Endodermal cell (in vitro differentiated cells): ENCODE results near the gene PRSS33. TPM values are rescaled to one million over a fixed set of nuclear protein-coding genes. Genes with fewer than 3 reads are reported as not detected.

Source experiments
- DNase-seq: peaks from one replicate; pipeline ENCODE4 v3.0.0-alpha.2; 2017
- H3K27ac ChIP-seq: 2 replicates; pipeline ENCODE4 v1.5.1; 2013; ENCODE audit warnings: mild to moderate bottlenecking, low read depth, low read length, moderate library complexity
- H3K27me3 ChIP-seq: 2 replicates; pipeline ENCODE4 v1.6.1; 2013; ENCODE audit warnings: mild to moderate bottlenecking, low read length, moderate library complexity; ENCODE audit not compliant: insufficient read depth, control insufficient read depth, poor library complexity, severe bottlenecking
- H3K36me3 ChIP-seq: 2 replicates; pipeline ENCODE4 v1.7.0; 2013; ENCODE audit warnings: mild to moderate bottlenecking, low read length, moderate library complexity; ENCODE audit not compliant: control insufficient read depth, insufficient read depth
- H3K4me1 ChIP-seq: one replicate; pipeline ENCODE4 v1.7.0; 2013; ENCODE audit warnings: low read length; ENCODE audit not compliant: control insufficient read depth, insufficient read depth
- H3K4me3 ChIP-seq: 2 replicates; pipeline ENCODE4 v1.5.1; 2013; ENCODE audit warnings: mild to moderate bottlenecking, low read length, moderate library complexity
- H3K9ac ChIP-seq: 2 replicates; pipeline ENCODE4 v1.6.1; 2013; ENCODE audit warnings: mild to moderate bottlenecking, low read length, moderate library complexity; ENCODE audit not compliant: poor library complexity, severe bottlenecking; ENCODE audit errors: extremely low read depth
- H3K9me3 ChIP-seq: 2 replicates; pipeline ENCODE4 v1.6.1; 2013; ENCODE audit warnings: mild to moderate bottlenecking, low read length, moderate library complexity; ENCODE audit not compliant: control insufficient read depth
- H3K27ac Mint-ChIP-seq: 2 replicates; pipeline ENCODE4 v1.8.0; 2020; ENCODE audit warnings: mixed read lengths
- H3K27me3 Mint-ChIP-seq: 2 replicates; pipeline ENCODE4 v1.8.0; 2021; ENCODE audit warnings: mild to moderate bottlenecking, mixed read lengths; ENCODE audit not compliant: insufficient read depth
- H3K36me3 Mint-ChIP-seq: 2 replicates; pipeline ENCODE4 v1.8.0; 2020; ENCODE audit warnings: low read depth, mixed read lengths
- H3K4me1 Mint-ChIP-seq: 2 replicates; pipeline ENCODE4 v1.8.0; 2020; ENCODE audit warnings: mixed read lengths
- H3K4me3 Mint-ChIP-seq: 2 replicates; pipeline ENCODE4 v1.8.0; 2020; ENCODE audit warnings: mild to moderate bottlenecking, moderate library complexity, mixed read lengths
- H3K9me3 Mint-ChIP-seq: 2 replicates; pipeline ENCODE4 v1.8.0; 2020; ENCODE audit warnings: mild to moderate bottlenecking, mixed read lengths
- WGBS, 2 experiments: methylation state at CpG; one replicate each; pipeline versions ENCODE4 v1.1.5 to v1.1.7; 2013; ENCODE audit warnings: missing lambda C conversion rate in 2 of 2, mixed read lengths in 1 of 2; ENCODE audit not compliant: insufficient coverage in 1 of 2, insufficient read length in 1 of 2; 5-methylcytosine and 5-hydroxymethylcytosine counted together
- total RNA-seq, 2 donors: library from RNA; stranded (reverse); fragmentation: NEBNext Ultra II Directional in 1 of 2; extraction: Animal tissue kit (Norgen Biotek cat#: 25700) in 1 of 2; gene quantifications; 2 replicates in 1 of 2; 3 replicates in 1 of 2; pipeline ENCODE4 v1.2.1, GENCODE V29; 2021
- TF ChIP-seq, protein P1 (sequence below): fragments of 200-600 bp; sonication (generic); conservative IDR thresholded peaks from 2 replicates; pipeline ENCODE4 v1.5.0; 2021; ENCODE audit warnings: antibody characterized with exemption, mild to moderate bottlenecking

Gene PRSS33
- total RNA-seq, 2 donors from 2014 or later = 0.35 TPM; not detected in 1

DNA sequence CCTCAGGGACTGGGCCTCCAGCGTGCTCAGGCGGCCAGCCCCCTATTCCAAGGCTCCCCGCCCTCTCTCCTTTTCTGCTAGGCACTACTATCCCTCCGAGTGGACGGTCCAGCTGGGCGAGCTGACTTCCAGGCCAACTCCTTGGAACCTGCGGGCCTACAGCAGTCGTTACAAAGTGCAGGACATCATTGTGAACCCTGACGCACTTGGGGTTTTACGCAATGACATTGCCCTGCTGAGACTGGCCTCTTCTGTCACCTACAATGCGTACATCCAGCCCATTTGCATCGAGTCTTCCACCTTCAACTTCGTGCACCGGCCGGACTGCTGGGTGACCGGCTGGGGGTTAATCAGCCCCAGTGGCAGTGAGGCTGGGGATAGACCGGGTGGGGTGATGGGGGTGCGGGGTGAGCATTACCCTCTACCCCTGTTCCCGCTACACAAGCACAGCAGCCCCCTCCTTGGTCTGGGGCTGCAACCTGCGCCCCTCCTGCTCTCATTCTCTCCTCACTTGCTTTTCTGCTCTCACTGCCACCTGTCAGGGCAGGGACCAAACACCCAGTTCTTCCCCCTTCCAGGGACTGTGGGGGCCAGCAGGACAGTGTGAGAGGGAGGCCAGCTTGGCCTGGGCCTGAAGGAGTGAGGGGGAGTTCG is 12.0 kb upstream of the PRSS33 start:
- peaks cover 17% of the 10 kb centered on the region for H3K9me3 ChIP-seq
- WGBS, 2 experiments = 92 to 96% methylated on average over 14 to 21 of the region's 21 CpGs
- TF ChIP-seq, protein P1, sequence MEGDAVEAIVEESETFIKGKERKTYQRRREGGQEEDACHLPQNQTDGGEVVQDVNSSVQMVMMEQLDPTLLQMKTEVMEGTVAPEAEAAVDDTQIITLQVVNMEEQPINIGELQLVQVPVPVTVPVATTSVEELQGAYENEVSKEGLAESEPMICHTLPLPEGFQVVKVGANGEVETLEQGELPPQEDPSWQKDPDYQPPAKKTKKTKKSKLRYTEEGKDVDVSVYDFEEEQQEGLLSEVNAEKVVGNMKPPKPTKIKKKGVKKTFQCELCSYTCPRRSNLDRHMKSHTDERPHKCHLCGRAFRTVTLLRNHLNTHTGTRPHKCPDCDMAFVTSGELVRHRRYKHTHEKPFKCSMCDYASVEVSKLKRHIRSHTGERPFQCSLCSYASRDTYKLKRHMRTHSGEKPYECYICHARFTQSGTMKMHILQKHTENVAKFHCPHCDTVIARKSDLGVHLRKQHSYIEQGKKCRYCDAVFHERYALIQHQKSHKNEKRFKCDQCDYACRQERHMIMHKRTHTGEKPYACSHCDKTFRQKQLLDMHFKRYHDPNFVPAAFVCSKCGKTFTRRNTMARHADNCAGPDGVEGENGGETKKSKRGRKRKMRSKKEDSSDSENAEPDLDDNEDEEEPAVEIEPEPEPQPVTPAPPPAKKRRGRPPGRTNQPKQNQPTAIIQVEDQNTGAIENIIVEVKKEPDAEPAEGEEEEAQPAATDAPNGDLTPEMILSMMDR = no peak
- no peaks in the 10 kb centered on the region for H3K36me3 ChIP-seq
- H3K4me1 ChIP-seq = no peaks in the 10 kb centered on the region
- Mint-ChIP-seq H3K4me1 (peaks cover 5% of the 10 kb centered on the region), H3K27ac (no peak overlapping the region), H3K36me3 (no peaks in the 10 kb centered on the region), H3K4me3 (no peak overlapping the region), H3K27me3 (peaks cover 9% of the 10 kb centered on the region), H3K9me3 (peaks cover 16% of the 10 kb centered on the region)
- H3K9ac ChIP-seq = no peak overlapping the region
- H3K4me3 ChIP-seq = no peak overlapping the region
- DNase-seq = peak; percentile 28
- H3K27ac ChIP-seq = no peak overlapping the region
- no peaks in the 10 kb centered on the region for H3K27me3 ChIP-seq

- Histone ChIP-seq H3K4me1 (no peaks in the 10 kb centered on the region), H3K9me3 (peaks cover 12% of the 10 kb centered on the region), H3K9ac (no peak overlapping the region), H3K27ac (no peak overlapping the region), H3K27me3 (no peaks in the 10 kb centered on the region), H3K36me3 (no peaks in the 10 kb centered on the region), H3K4me3 (no peak overlapping the region)
- peak; percentile 32 for DNase-seq
- TF ChIP-seq, protein P1 = no peak
- H3K9me3 Mint-ChIP-seq = peaks cover 12% of the 10 kb centered on the region
- 96 to 99% methylated on average over 31 to 39 of the region's 39 CpGs for WGBS, 2 experiments
- no peaks in the 10 kb centered on the region for H3K36me3 Mint-ChIP-seq
- no peak overlapping the region for H3K27ac Mint-ChIP-seq
- H3K27me3 Mint-ChIP-seq = peaks cover 3% of the 10 kb centered on the region
- peaks cover 6% of the 10 kb centered on the region for H3K4me1 Mint-ChIP-seq
- no peak overlapping the region for H3K4me3 Mint-ChIP-seq
Measured at GRCh38 chr16:2798723-2799204, 11.4 kb upstream of the PRSS33 start.

DNA sequence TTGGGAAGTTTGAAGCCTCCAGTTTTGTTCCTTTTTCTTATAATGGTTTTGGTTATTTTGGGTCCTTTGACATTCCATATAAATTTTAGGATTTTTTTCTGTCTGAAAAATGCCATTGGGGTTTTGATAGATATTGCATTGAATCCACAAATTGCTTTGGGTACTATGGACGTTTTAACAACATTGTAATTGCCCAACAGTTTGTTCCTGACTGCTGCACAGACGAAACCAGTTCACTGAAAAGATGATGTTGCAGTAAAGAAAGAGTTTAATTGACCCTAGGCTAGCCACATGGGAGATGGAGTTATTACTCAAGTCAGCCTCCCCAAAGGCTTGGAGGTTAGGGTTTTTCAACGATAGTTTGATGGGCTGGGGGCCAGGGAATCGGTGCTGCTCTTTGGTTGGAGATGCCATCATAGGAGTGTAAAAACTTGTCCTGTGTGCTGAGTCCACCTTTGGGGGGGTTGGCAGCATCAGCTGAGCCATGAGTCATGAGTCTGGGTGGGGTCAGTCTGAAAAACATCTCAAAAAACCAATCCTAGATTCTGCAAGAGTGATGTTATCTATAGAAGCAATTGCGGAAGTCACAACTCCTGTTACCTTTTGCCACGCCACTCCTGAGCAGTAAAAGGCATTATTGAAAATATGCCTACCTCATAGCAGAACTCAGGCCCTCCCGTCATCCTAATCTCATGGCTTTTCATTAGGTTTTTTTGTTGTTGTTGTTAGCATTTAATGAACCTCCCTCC is 8.2 kb upstream of the PRSS33 start:
- Histone ChIP-seq H3K36me3 (no peaks in the 10 kb centered on the region), H3K27me3 (peaks cover 6% of the 10 kb centered on the region), H3K27ac (no peak overlapping the region), H3K9me3 (no peaks in the 10 kb centered on the region), H3K4me3 (no peak overlapping the region), H3K9ac (no peak overlapping the region), H3K4me1 (no peaks in the 10 kb centered on the region)
- Mint-ChIP-seq H3K36me3 (no peaks in the 10 kb centered on the region), H3K27ac (no peak overlapping the region), H3K4me3 (no peak overlapping the region), H3K9me3 (no peaks in the 10 kb centered on the region), H3K27me3 (peaks cover 11% of the 10 kb centered on the region), H3K4me1 (peaks cover 6% of the 10 kb centered on the region)
- peak; percentile 29 for DNase-seq
- 92 to 100% methylated on average over 2 to 7 of the region's 7 CpGs for WGBS, 2 experiments
- TF ChIP-seq, protein P1 = no peak
